Mesothelial cell of epicardium (in vitro differentiated cells): ENCODE results near the gene TMEM39A. TPM values are rescaled to one million over a fixed set of nuclear protein-coding genes. Genes with fewer than 3 reads are reported as not detected.

Experiments
- DNase-seq, 2 experiments: peaks; one replicate each; pipeline ENCODE4 v3.0.0; 2021; ENCODE audit warnings: low spot score in 2 of 2; ENCODE audit not compliant: unreplicated experiment in 2 of 2
- H3K27ac Mint-ChIP-seq: 2 replicates; pipeline ENCODE4 v1.8.0; 2021; ENCODE audit warnings: mixed read lengths
- H3K27me3 Mint-ChIP-seq: 2 replicates; pipeline ENCODE4 v1.8.0; 2021; ENCODE audit warnings: low read depth, mixed read lengths
- H3K36me3 Mint-ChIP-seq: 2 replicates; pipeline ENCODE4 v1.8.0; 2021; ENCODE audit warnings: mixed read lengths
- H3K4me1 Mint-ChIP-seq: 2 replicates; pipeline ENCODE4 v1.8.0; 2021; ENCODE audit warnings: mixed read lengths
- H3K4me3 Mint-ChIP-seq: 2 replicates; pipeline ENCODE4 v1.8.0; 2021; ENCODE audit warnings: mild to moderate bottlenecking, moderate library complexity, mixed read lengths
- H3K9me3 Mint-ChIP-seq: 2 replicates; pipeline ENCODE4 v1.8.0; 2021; ENCODE audit warnings: mixed read lengths
- total RNA-seq: library from RNA; stranded (reverse); gene quantifications from 3 replicates; pipeline ENCODE4 v1.2.1, GENCODE V29; 2021
- TF ChIP-seq, protein P1 (sequence below): fragments of 200-600 bp; sonication (generic); IDR thresholded peaks from one replicate; pipeline ENCODE4 v1.5.0; 2021; ENCODE audit warnings: antibody characterized with exemption; ENCODE audit not compliant: unreplicated experiment

The TMEM39A gene
- total RNA-seq, 1 donor from 2014 or later = 75.6 TPM

DNA sequence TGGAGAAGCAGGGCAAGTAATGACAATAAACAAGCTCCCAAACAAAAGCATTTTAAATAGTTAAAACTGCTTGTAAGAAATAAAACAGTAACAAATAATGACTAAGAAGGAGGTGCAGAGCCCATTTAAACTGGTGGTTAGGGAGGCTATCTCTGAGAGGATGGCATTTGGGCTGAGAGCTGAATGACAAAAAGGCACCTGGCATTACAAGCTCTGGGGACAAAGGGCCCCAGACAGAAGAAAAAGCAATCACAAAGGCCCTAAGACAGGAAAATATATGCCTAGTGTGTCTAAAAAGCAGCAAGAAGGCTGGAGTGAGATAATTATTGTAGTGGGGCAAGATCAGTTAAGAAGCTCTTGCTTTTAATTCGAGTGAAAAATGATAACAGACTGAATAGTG is 9.6 kb downstream of the TMEM39A start:
- DNase-seq = no peak
- H3K4me3 Mint-ChIP-seq = no peak overlapping the region
- no peaks in the 10 kb centered on the region for H3K4me1 Mint-ChIP-seq
- no peaks in the 10 kb centered on the region for H3K9me3 Mint-ChIP-seq
- no peak overlapping the region for H3K27ac Mint-ChIP-seq
- TF ChIP-seq, protein P1, sequence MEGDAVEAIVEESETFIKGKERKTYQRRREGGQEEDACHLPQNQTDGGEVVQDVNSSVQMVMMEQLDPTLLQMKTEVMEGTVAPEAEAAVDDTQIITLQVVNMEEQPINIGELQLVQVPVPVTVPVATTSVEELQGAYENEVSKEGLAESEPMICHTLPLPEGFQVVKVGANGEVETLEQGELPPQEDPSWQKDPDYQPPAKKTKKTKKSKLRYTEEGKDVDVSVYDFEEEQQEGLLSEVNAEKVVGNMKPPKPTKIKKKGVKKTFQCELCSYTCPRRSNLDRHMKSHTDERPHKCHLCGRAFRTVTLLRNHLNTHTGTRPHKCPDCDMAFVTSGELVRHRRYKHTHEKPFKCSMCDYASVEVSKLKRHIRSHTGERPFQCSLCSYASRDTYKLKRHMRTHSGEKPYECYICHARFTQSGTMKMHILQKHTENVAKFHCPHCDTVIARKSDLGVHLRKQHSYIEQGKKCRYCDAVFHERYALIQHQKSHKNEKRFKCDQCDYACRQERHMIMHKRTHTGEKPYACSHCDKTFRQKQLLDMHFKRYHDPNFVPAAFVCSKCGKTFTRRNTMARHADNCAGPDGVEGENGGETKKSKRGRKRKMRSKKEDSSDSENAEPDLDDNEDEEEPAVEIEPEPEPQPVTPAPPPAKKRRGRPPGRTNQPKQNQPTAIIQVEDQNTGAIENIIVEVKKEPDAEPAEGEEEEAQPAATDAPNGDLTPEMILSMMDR = no peak
- H3K36me3 Mint-ChIP-seq = peaks cover 43% of the 10 kb centered on the region
- no peaks in the 10 kb centered on the region for H3K27me3 Mint-ChIP-seq

- Mint-ChIP-seq H3K36me3 (peaks cover 58% of the 10 kb centered on the region), H3K4me1 (no peaks in the 10 kb centered on the region), H3K27ac (no peak overlapping the region), H3K9me3 (peaks cover 4% of the 10 kb centered on the region), H3K27me3 (no peaks in the 10 kb centered on the region), H3K4me3 (no peak overlapping the region)
- no peak for DNase-seq
- TF ChIP-seq, protein P1 = no peak
Measured at GRCh38 chr3:119444590-119444989, 18.8 kb downstream of the TMEM39A start.

GRCh38 chr3:119443179-119443578 is 20.2 kb downstream of the TMEM39A start:
- peaks cover 4% of the 10 kb centered on the region for H3K9me3 Mint-ChIP-seq
- no peak overlapping the region for H3K27ac Mint-ChIP-seq
- TF ChIP-seq, protein P1 = no peak
- no peaks in the 10 kb centered on the region for H3K27me3 Mint-ChIP-seq
- DNase-seq = no peak
- H3K36me3 Mint-ChIP-seq = peaks cover 59% of the 10 kb centered on the region
- H3K4me1 Mint-ChIP-seq = no peaks in the 10 kb centered on the region
- no peak overlapping the region for H3K4me3 Mint-ChIP-seq

- Mint-ChIP-seq H3K27me3 (no peaks in the 10 kb centered on the region), H3K27ac (no peak overlapping the region), H3K4me1 (no peaks in the 10 kb centered on the region), H3K4me3 (no peak overlapping the region), H3K36me3 (peaks cover 79% of the 10 kb centered on the region), H3K9me3 (peaks cover 7% of the 10 kb centered on the region)
- TF ChIP-seq, protein P1 = no peak
- no peak for DNase-seq
Measured at GRCh38 chr3:119437691-119438258, 25.6 kb downstream of the TMEM39A start.

GRCh38 chr3:119436977-119437376 is 26.4 kb downstream of the TMEM39A start:
- no peaks in the 10 kb centered on the region for H3K27me3 Mint-ChIP-seq
- no peaks in the 10 kb centered on the region for H3K4me1 Mint-ChIP-seq
- H3K4me3 Mint-ChIP-seq = no peak overlapping the region
- peaks cover 4% of the 10 kb centered on the region for H3K9me3 Mint-ChIP-seq
- DNase-seq = no peak
- TF ChIP-seq, protein P1 = no peak
- H3K27ac Mint-ChIP-seq = no peak overlapping the region
- peaks cover 78% of the 10 kb centered on the region for H3K36me3 Mint-ChIP-seq

DNA sequence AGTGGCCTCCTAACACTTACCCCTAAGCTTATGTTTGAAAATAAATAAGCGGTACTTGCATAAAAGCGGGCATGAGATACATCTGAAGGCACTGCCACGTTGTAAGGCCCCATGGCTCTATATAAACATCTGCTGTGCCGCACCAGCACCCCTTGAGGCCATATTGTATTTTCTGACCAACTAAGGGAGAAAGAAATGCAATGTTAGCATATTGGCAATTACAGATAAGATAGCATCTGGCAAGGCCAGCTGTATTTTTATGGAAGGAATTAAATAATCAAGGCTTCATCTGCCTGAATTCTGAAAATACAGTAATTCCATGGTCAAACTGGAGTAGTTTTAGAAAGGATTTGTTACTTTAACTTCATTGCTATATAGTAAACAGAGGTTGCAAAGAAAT is 28.7 kb downstream of the TMEM39A start:
- TF ChIP-seq, protein P1 = no peak
- H3K4me3 Mint-ChIP-seq = no peak overlapping the region
- peaks cover 26% of the 10 kb centered on the region for H3K9me3 Mint-ChIP-seq
- H3K27me3 Mint-ChIP-seq = no peaks in the 10 kb centered on the region
- H3K4me1 Mint-ChIP-seq = no peaks in the 10 kb centered on the region
- DNase-seq = no peak
- peaks cover 81% of the 10 kb centered on the region for H3K36me3 Mint-ChIP-seq
- H3K27ac Mint-ChIP-seq = no peak overlapping the region
